K562 (cell line): ENCODE measurements around the gene GPR37. TPM values are rescaled to one million over a fixed set of nuclear protein-coding genes. Genes with fewer than 3 reads are reported as not detected.

Experiments
- BRF2 ChIP-seq: IDR thresholded peaks from 3 replicates; pipeline ENCODE4 v1.6.1; 2011; ENCODE audit warnings: borderline replicate concordance, mild to moderate bottlenecking; ENCODE audit not compliant: insufficient read length, insufficient read depth
- DDX20 ChIP-seq: fragments of 450-650 bp; IDR thresholded peaks from 2 replicates; pipeline ENCODE4 v1.6.1; 2016; ENCODE audit warnings: missing genetic modification characterization, low read depth, mild to moderate bottlenecking, missing compliant biosample characterization, moderate library complexity
- L3MBTL2 ChIP-seq: fragments of 450-650 bp; IDR thresholded peaks from 2 replicates; pipeline ENCODE4 v1.6.1; 2016; ENCODE audit warnings: mild to moderate bottlenecking, moderate library complexity
- NCOA1 ChIP-seq: fragments of 450-650 bp; IDR thresholded peaks from 2 replicates; pipeline ENCODE4 v1.6.1; 2016; ENCODE audit warnings: low read depth
- RAD21 ChIP-seq, 2 experiments: fragments of 250-450 bp in 1 of 2; fragments of 450-650 bp in 1 of 2; sonication (Bioruptor Pico) in 1 of 2; formaldehyde crosslinking in 1 of 2; IDR thresholded peaks in 1 of 2; conservative IDR thresholded peaks in 1 of 2; 2 replicates each; pipeline versions ENCODE4 v1.4.0 to v1.8.0; 2020 to 2022; ENCODE audit warnings: mild to moderate bottlenecking in 2 of 2, moderate library complexity in 1 of 2
- SOX6 ChIP-seq: fragments of 450-650 bp; IDR thresholded peaks from 2 replicates; pipeline ENCODE4 v1.6.1; 2014; ENCODE audit warnings: mild to moderate bottlenecking
- TFAP4 ChIP-seq: sonication (generic); formaldehyde crosslinking; IDR thresholded peaks from 2 replicates; pipeline ENCODE4 v1.8.0; 2022; ENCODE audit warnings: missing genetic modification reagents, mild to moderate bottlenecking, moderate library complexity, borderline replicate concordance
- THRB ChIP-seq: fragments of 450-650 bp; formaldehyde crosslinking; conservative IDR thresholded peaks from 2 replicates; pipeline ENCODE4 v1.4.0; 2022; ENCODE audit warnings: mild to moderate bottlenecking, missing genetic modification characterization
- ZNF121 ChIP-seq: sonication (generic); formaldehyde crosslinking; conservative IDR thresholded peaks from 2 replicates; pipeline ENCODE4 v1.8.0; 2022; ENCODE audit warnings: missing genetic modification reagents
- ZNF124 ChIP-seq: sonication (generic); formaldehyde crosslinking; IDR thresholded peaks from 2 replicates; pipeline ENCODE4 v1.8.1; 2022; ENCODE audit warnings: missing genetic modification reagents
- ZNF830 ChIP-seq: fragments of 250-450 bp; sonication (Bioruptor Pico); IDR thresholded peaks from 2 replicates; pipeline ENCODE4 v1.5.0; 2021; ENCODE audit warnings: mild to moderate bottlenecking
- polyA plus RNA-seq, 8 experiments: library from polyadenylated mRNA; depleted of rRNA in 4 of 8; stranded (reverse) in 5 of 8; unstranded in 3 of 8; fragments of >200 nt; fragmentation: Nextera tagmentation in 2 of 8; fragmentation: Illumina TruSeq in 1 of 8; extraction: Ambion mirVana in 2 of 8; extraction: Trizol in 1 of 8; gene quantifications; 2 replicates each; pipeline versions ENCODE4 v1.2.1 to v1.2.3, GENCODE V29; 2011 to 2014; ENCODE audit warnings: inconsistent platforms in 1 of 8, missing spikeins in 1 of 8
- total RNA-seq, 7 experiments: library from RNA; depleted of rRNA in 6 of 7; stranded (reverse); fragments of >200 nt in 6 of 7; fragmentation: Illumina TruSeq in 2 of 7; extraction: Trizol in 2 of 7; gene quantifications; 2 replicates each; pipeline versions ENCODE4 v1.2.1 to v1.2.3, GENCODE V29; 2011 to 2021; ENCODE audit warnings: low replicate concordance in 1 of 7
- TF ChIP-seq, protein P1 (sequence below): fragments of 450-650 bp; IDR thresholded peaks from 2 replicates; pipeline ENCODE4 v1.6.1; 2018; ENCODE audit warnings: mild to moderate bottlenecking, low read depth; ENCODE audit not compliant: partially characterized antibody
- TF ChIP-seq, protein P2 (sequence below), 2 experiments: fragments of 450-650 bp in 1 of 2; IDR thresholded peaks; 2 replicates each; pipeline ENCODE4 v1.6.1; 2011 to 2017; ENCODE audit warnings: low read depth in 2 of 2, antibody characterized with exemption in 1 of 2, borderline replicate concordance in 1 of 2, low read length in 1 of 2, mild to moderate bottlenecking in 1 of 2, mixed read lengths in 1 of 2; ENCODE audit not compliant: control insufficient read depth in 1 of 2
- TF ChIP-seq, protein P3 (sequence below): fragments of 200-800 bp; sonication (Bioruptor generic); IDR thresholded peaks from 2 replicates; pipeline ENCODE4 v1.6.1; 2017; ENCODE audit warnings: missing genetic modification characterization, missing compliant biosample characterization

The GPR37 gene
- total and polyA plus RNA-seq, 9 of the 15 experiments (the other 6 are each of a cell fraction or from before 2014, with no cell fraction given): 0.03 TPM; not detected in 8

- no peak for TF ChIP-seq ZNF124
- no peak for TF ChIP-seq DDX20 (tag)
- TF ChIP-seq, protein P1, sequence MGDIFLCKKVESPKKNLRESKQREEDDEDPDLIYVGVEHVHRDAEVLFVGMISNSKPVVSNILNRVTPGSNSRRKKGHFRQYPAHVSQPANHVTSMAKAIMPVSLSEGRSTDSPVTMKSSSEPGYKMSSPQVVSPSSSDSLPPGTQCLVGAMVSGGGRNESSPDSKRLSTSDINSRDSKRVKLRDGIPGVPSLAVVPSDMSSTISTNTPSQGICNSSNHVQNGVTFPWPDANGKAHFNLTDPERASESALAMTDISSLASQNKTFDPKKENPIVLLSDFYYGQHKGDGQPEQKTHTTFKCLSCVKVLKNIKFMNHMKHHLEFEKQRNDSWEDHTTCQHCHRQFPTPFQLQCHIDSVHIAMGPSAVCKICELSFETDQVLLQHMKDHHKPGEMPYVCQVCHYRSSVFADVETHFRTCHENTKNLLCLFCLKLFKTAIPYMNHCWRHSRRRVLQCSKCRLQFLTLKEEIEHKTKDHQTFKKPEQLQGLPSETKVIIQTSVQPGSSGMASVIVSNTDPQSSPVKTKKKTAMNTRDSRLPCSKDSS: no peak
- TF ChIP-seq, protein P2, sequence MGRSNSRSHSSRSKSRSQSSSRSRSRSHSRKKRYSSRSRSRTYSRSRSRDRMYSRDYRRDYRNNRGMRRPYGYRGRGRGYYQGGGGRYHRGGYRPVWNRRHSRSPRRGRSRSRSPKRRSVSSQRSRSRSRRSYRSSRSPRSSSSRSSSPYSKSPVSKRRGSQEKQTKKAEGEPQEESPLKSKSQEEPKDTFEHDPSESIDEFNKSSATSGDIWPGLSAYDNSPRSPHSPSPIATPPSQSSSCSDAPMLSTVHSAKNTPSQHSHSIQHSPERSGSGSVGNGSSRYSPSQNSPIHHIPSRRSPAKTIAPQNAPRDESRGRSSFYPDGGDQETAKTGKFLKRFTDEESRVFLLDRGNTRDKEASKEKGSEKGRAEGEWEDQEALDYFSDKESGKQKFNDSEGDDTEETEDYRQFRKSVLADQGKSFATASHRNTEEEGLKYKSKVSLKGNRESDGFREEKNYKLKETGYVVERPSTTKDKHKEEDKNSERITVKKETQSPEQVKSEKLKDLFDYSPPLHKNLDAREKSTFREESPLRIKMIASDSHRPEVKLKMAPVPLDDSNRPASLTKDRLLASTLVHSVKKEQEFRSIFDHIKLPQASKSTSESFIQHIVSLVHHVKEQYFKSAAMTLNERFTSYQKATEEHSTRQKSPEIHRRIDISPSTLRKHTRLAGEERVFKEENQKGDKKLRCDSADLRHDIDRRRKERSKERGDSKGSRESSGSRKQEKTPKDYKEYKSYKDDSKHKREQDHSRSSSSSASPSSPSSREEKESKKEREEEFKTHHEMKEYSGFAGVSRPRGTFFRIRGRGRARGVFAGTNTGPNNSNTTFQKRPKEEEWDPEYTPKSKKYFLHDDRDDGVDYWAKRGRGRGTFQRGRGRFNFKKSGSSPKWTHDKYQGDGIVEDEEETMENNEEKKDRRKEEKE (IDR thresholded peaks at IDR 0.05; ENCODE audit: borderline replicate concordance in 1 of 2, control insufficient read depth in 1 of 2, low read depth in 2 of 2, low read length in 1 of 2): no peak
- TF ChIP-seq, protein P3, sequence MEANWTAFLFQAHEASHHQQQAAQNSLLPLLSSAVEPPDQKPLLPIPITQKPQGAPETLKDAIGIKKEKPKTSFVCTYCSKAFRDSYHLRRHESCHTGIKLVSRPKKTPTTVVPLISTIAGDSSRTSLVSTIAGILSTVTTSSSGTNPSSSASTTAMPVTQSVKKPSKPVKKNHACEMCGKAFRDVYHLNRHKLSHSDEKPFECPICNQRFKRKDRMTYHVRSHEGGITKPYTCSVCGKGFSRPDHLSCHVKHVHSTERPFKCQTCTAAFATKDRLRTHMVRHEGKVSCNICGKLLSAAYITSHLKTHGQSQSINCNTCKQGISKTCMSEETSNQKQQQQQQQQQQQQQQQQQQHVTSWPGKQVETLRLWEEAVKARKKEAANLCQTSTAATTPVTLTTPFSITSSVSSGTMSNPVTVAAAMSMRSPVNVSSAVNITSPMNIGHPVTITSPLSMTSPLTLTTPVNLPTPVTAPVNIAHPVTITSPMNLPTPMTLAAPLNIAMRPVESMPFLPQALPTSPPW: peak; percentile 42
- no peak for TF ChIP-seq ZNF121 (CRISPR knock-in tag)
- no peak for TF ChIP-seq THRB (CRISPR knock-in tag)
- TF ChIP-seq ZNF830 (CRISPR knock-in tag): no peak
- peak; percentile 79 for TF ChIP-seq L3MBTL2
- no peak for TF ChIP-seq SOX6
- TF ChIP-seq BRF2: no peak
- TF ChIP-seq RAD21 (CRISPR knock-in tag; conservative IDR thresholded peaks at IDR 0.05 in 1 of 2, IDR thresholded peaks at IDR 0.05 in 1 of 2): peak; percentile 49 to 65; a peak in 3 of 4 replicates
- TF ChIP-seq TFAP4 (CRISPR knock-in tag): peak; percentile 13; the same call in 1 of the 2 replicates
- TF ChIP-seq NCOA1: no peak
Observed at GRCh38 chr7:124765401-124766352, at the start of gene GPR37 (continued).
